ENCODE measurements around the gene TRIM56. TPM values are rescaled to one million over a fixed set of nuclear protein-coding genes. Genes with fewer than 3 reads are reported as not detected.

The TRIM56 gene
- total and polyA plus RNA-seq, 2 of the 4 experiments (the other 2 are of a cell fraction), result 3.9 to 5.9 TPM

DNA sequence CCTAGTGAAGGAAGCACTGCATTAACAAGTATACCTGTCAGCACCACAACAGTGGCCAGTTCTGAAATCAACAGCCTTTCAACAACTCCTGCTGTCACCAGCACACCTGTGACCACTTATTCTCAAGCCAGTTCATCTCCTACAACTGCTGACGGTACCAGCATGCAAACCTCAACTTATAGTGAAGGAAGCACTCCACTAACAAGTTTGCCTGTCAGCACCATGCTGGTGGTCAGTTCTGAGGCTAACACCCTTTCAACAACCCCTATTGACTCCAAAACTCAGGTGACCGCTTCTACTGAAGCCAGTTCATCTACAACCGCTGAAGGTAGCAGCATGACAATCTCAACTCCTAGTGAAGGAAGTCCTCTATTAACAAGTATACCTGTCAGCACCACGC lies 49.3 kb upstream of the TRIM56 start:
- Histone ChIP-seq H2BK15ac (ENCODE audit: low read depth, low read length) (no peak overlapping the region), H4K5ac (ENCODE audit: low read depth, low read length) (no peak overlapping the region), H2AK5ac (ENCODE audit: low read depth, low read length) (no peak overlapping the region), H3K9ac (ENCODE audit: low read depth, low read length) (no peak overlapping the region), H4K91ac (ENCODE audit: insufficient read depth, low read depth, low read length) (no peak overlapping the region), H3K4ac (ENCODE audit: low read depth, low read length) (no peak overlapping the region), H4K8ac (ENCODE audit: low read depth in 2 of 2, low read length in 2 of 2) (no peak overlapping the region), H3K4me2 (ENCODE audit: low read depth, low read length) (no peak overlapping the region), H3K9me1 (ENCODE audit: insufficient read depth, low read length) (no peaks in the 10 kb centered on the region), H3K27me3 (ENCODE audit: control insufficient read depth, insufficient read depth, low read length) (peaks cover 4% of the 10 kb centered on the region), H3K56ac (ENCODE audit: extremely low read depth, insufficient read depth, low read length) (no peak overlapping the region), H4K20me1 (ENCODE audit: insufficient read depth, low read length) (no peaks in the 10 kb centered on the region; the same call in 1 of the 2 replicates), H3K4me1 (ENCODE audit: control insufficient read depth, insufficient read depth, low read length) (no peaks in the 10 kb centered on the region), H3K79me1 (ENCODE audit: low read depth in 1 of 2, low read length in 2 of 2) (no peaks in the 10 kb centered on the region), H3K18ac (ENCODE audit: low read depth, low read length) (no peak overlapping the region), H2AFZ (replicated peaks; ENCODE audit: low read length, poor library complexity) (no peak overlapping the region), H2BK5ac (ENCODE audit: low read depth, low read length, poor library complexity, severe bottlenecking) (no peak overlapping the region), H3K9me3 (ENCODE audit: control insufficient read depth, insufficient read depth, low read length) (peaks cover 2% of the 10 kb centered on the region; the same call in 1 of the 2 replicates), H2BK120ac (ENCODE audit: low read depth, low read length) (no peak overlapping the region), H3K23ac (ENCODE audit: low read depth, low read length) (no peak overlapping the region), H3K36me3 (ENCODE audit: control insufficient read depth, insufficient read depth, low read length) (no peaks in the 10 kb centered on the region), H2AK9ac (replicated peaks; ENCODE audit: low read depth, low read length, poor library complexity) (no peak overlapping the region), H3K4me3 (ENCODE audit: insufficient read depth, low read depth, low read length) (no peak overlapping the region), H3K27ac (ENCODE audit: insufficient read depth, low read length) (no peak overlapping the region), H2BK20ac (ENCODE audit: low read depth, low read length) (no peak overlapping the region), H3K14ac (replicated peaks; ENCODE audit: low read depth, low read length) (no peak overlapping the region)
- ChIA-PET POLR2A (ENCODE audit: unreplicated experiment) (no interaction called here), CTCF (no interaction called here)
- dilution Hi-C loops (cut with HindIII; ENCODE audit: low sequenced_read_pairs, unreplicated experiment) (no loop called here), intact Hi-C loops (cut with micrococcal nuclease) (no loop called here), in situ Hi-C loops (cut with MboI; ENCODE audit: low sequenced_read_pairs) (no loop called here)
- no TSS peak for BruUV-seq (replicated peaks)
- DNase-seq, result no peak
- no peak for ATAC-seq (ENCODE audit: low read depth)
- TF ChIP-seq RCOR1 (IDR thresholded peaks at IDR 0.05; ENCODE audit: insufficient replicate concordance, low read length) (no peak), POLR2A (IDR thresholded peaks at IDR 0.05; ENCODE audit: low read depth, low read length) (no peak), CEBPB (IDR thresholded peaks at IDR 0.05; ENCODE audit: low read depth, low read length) (no peak), MAZ (IDR thresholded peaks at IDR 0.05; ENCODE audit: borderline replicate concordance, low read depth, low read length) (no peak), BHLHE40 (IDR thresholded peaks at IDR 0.05; ENCODE audit: low read depth, low read length) (no peak), FOS (IDR thresholded peaks at IDR 0.05; ENCODE audit: low read depth, low read length) (no peak), MAFK (IDR thresholded peaks at IDR 0.05; ENCODE audit: low read depth, low read length) (no peak), NFE2L2 (IDR thresholded peaks at IDR 0.05; ENCODE audit: low read depth, low read length) (no peak), RAD21 (IDR thresholded peaks at IDR 0.05; ENCODE audit: low read length) (no peak)
- TF ChIP-seq, protein P1, sequence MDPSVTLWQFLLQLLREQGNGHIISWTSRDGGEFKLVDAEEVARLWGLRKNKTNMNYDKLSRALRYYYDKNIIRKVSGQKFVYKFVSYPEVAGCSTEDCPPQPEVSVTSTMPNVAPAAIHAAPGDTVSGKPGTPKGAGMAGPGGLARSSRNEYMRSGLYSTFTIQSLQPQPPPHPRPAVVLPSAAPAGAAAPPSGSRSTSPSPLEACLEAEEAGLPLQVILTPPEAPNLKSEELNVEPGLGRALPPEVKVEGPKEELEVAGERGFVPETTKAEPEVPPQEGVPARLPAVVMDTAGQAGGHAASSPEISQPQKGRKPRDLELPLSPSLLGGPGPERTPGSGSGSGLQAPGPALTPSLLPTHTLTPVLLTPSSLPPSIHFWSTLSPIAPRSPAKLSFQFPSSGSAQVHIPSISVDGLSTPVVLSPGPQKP (IDR thresholded peaks at IDR 0.05; ENCODE audit: borderline replicate concordance, low read depth, low read length), result no peak
- TF ChIP-seq, protein P2, sequence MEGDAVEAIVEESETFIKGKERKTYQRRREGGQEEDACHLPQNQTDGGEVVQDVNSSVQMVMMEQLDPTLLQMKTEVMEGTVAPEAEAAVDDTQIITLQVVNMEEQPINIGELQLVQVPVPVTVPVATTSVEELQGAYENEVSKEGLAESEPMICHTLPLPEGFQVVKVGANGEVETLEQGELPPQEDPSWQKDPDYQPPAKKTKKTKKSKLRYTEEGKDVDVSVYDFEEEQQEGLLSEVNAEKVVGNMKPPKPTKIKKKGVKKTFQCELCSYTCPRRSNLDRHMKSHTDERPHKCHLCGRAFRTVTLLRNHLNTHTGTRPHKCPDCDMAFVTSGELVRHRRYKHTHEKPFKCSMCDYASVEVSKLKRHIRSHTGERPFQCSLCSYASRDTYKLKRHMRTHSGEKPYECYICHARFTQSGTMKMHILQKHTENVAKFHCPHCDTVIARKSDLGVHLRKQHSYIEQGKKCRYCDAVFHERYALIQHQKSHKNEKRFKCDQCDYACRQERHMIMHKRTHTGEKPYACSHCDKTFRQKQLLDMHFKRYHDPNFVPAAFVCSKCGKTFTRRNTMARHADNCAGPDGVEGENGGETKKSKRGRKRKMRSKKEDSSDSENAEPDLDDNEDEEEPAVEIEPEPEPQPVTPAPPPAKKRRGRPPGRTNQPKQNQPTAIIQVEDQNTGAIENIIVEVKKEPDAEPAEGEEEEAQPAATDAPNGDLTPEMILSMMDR (conservative IDR thresholded peaks at IDR 0.05; ENCODE audit: low read depth, low read length), result no peak
- WGBS, 2 experiments (ENCODE audit: extremely low coverage in 2 of 2, insufficient read length in 1 of 2), result 0% methylated on average over 1 of the region's 4 CpGs; no CpG with 5 or more reads in 1 of the 2 experiments

All from IMR-90 (cell line).